HG03139 (cell line): ENCODE measurements around the gene ALG8.
"Not testable (repeated sequence)": the region's sequence is repeated elsewhere in the genome, so short reads cannot be mapped to it uniquely, and the experiment has no call there.

Experiments
- ATAC-seq: cut with Tn5 transposase; IDR thresholded peaks from one replicate; pipeline ENCODE4 v1.9.1; 2021; ENCODE audit not compliant: unreplicated experiment

ALG8 gene

DNA sequence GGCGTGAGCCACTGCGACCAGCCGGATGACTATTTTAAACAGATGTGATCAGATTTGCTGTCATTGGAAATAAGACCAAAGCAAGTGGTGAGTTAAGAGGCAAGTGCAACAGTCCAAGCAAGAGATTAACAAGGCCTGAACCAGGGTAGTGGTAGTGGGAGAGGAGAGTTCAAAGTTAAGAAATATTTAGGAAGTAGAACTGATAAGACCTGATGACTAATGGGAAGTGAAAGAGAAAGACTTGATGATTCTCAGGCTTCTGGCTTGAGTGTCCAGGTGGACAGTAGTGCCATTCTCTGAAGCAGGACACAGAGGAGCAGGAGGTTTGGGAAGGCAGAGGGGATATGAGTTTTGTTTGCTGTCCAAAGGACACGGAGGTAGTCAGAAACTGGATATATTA is 67.0 kb downstream of the ALG8 start:
- ATAC-seq = no peak

DNA sequence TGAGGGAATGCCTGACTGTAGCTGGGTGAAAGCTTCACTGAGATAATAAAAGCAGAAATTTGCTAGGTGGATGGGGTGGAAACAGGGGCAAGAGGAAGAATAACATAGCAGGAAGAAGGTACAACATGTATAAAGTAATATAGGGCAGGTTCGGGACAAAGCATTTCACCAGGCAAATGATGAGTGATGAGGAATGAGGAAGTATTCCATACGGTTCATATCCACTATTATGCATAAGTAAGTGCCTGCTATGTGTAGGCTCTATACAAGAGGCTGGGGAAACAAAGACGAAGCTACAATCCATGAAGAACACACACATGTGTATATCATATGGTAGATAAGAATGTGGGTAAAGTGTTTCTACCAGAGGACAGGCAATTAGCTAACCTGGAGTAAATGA is 67.7 kb downstream of the ALG8 start:
- ATAC-seq = no peak

DNA sequence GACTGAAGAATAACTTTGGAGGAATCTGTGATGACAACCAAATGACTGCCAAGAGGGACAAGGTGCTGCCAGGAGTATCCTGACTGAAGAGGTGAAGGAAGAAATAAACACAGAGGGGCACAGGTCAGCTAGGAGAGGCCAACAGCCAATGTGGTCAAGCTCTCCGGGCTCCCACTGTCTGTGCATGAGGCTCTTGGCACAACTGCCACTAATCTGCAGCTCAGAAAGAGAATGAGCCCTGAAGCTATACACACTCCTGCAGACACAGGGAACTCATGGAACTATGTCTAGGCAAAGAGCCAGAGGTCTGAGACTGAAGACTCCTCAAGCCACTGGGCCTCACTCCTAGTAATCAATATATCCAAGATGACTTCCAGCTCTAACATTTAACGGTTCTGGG is 68.8 kb downstream of the ALG8 start:
- no peak for ATAC-seq

DNA sequence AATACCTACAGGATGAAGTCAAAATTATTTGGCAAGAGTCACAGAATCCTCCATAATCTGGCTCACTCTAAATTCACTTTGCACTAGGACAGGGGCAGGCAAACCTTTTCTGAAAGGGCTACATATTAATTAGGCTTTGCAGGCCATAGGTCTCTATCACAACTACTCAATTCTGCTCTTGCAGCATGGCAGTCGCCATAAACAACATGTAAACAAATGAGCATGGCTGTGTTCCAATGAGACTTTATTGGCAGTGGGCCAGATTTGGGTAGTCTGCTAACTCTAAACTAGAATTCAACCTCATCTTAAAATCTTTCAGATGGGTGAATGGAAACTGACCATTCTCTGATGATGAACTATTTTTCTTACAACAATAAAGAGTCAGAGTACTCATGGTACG is 70.0 kb downstream of the ALG8 start:
- ATAC-seq = no peak

DNA sequence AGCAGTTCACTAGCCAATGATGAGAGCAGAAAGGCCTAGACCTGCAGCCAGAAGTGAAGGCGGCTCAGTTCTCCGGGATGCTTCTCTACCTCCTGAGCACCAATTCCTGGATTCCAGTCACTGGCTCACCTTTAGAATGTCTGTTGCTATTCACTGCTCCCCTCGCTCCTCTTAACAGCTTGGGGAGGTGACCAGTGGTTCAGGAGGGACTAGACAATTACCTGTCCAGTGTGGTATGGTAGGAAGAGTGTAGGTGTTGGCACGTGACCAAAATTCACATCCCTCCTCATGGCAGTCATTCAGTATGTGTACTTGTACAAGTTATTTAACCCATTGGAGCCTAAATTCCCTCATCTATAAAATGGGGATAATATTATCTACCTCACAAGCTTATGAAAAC is 71.7 kb downstream of the ALG8 start:
- no peak for ATAC-seq

DNA sequence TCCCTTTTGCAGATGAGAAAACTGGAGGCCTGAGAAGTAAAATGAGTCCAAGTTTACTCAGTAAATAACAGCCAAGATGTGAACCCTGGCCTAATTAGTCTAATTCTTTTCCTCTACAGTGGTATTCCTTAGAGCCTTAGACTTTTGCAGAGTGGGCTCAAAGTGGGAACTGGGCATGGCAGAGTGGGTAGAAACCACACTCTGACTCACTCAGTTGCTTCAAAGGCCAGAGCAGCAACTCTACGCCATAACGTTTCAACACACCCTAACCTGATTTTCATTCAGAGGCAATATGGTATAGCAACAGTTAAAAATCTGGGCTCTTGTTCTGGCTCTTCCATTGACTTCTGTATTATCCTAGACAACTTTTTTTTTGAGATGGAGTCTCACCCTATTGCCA is 73.0 kb downstream of the ALG8 start:
- no peak for ATAC-seq

DNA sequence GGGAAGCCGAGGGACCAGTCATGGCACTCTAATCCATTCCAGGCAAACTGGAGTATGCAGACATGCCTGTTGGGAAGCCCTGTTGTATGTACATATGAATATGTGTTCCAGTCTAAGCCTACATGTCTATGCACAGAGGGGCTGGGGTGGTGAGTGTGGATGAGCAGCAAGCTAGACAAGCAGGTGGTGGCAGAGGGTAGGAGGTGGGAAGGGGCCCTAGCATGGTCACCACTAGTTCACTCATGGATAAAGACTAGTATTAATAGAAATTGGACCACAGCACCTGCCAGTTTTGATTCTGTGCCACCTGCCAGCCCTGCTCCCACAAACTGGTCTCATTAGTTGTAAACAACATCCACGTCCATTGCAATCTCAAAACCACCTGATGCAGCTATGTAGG is 74.2 kb downstream of the ALG8 start:
- no peak for ATAC-seq

DNA sequence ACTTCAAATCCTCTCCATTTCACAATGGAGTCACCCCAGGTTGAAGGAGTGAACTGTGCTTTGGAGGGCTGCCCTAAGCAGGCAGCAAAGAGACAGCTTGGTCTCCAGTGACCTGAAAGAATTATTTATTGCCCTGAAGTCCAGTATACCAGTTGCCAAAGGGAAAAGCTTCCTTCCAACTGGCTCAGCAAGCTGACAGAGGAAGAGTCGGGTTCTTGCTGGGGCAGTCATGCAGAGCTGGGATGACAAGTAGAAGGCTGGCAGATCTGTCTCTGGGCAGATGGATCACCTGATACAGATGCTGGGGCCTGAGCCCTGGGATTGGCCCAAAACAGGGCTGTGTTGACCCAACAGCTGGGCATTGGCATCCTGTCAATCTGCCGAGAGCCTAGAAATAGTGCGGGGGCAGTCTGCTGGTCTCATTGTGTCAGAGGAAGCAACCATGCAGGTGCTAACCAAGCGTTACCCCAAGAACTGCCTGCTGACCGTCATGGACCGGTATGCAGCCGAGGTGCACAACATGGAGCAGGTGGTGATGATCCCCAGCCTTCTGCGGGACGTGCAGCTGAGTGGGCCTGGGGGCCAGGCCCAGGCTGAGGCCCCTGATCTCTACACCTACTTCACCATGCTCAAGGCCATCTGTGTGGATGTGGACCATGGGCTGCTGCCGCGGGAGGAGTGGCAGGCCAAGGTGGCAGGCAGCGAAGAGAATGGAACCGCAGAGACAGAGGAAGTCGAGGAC is 75.8 kb downstream of the ALG8 start, which contains the start of gene THRSP:
THRSP (plus strand) TSS at position 422 of the 742 bp plus-strand sequence; CDS start at position 443, 21 bp downstream.
- no peak for ATAC-seq

DNA sequence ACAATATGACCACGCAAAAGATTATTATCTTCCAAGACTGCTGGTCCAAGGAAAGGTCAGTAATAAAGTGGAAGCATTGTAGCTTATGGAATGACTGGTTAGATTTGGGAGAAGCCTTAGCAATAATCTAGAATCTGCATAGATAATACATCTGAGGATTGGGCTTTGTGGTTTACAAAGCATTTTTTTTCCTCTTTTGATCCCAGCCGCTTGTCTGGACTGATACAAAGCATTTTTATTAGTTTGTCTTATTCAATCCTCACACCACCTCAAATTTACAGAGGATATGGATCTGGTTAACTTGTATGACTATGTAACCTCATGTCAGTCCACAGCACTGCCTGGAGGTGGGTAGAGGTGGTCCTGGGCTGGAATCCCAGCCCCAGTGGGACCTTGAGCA is 76.8 kb downstream of the ALG8 start:
- no peak for ATAC-seq

DNA sequence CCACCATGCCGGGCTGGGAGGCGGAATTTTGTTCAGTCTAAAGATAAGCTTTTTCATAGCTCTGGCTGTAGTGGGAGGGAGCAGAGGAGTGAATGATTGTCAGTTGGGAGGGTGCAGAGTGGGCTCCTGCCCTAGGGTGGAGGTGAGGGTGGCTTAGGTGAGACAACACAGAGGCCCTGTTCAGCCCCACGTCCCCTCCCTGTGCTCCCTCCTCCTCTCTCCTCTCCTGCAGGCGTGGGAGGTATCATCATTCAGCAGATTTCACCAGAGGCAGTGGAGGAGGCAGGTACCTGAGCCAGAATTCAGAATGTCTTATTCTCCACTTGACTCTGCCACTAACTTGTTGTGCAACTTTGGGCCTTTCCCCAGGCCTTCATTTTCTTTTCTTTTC is 77.5 kb downstream of the ALG8 start:
- ATAC-seq = no peak

DNA sequence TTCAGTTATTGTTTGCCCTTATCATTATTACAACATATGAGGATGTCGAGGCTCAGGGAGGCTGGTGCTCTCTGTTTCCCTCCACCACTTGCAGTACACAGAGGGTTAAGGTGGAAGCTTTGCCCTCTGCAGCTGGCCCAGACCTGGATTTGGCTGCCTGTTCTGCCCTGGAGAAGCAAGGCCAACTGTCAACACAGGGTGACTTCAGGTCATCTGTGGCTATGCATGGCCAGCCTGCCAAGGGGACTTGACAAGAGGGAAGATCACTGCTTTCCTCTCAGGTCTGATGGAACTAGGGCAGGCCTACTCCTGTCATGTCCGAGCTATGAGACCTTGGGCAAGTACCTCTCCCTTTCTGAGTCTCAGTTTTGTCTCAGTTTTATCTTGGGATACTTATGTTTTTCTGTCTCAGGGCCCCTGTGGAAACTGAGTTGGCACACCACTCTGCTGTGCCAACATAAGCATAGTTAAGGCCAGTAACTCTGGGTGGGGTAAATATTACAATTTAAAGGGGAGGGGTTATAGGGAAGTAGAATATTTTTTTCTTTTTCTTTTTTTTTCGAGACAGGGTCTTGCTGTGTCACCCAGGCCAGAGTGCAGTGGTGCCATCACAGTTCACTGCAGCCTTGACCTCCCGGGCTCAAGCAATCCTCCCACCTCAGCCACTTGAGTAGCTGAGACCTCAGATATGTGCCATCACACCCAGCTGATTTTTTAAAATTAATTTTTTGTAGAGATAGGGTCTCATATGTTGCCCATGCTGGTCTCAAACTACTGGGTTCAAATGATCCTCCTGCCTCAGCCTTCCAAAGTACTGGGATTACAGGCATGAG is 78.1 kb downstream of the ALG8 start:
- ATAC-seq = no peak

DNA sequence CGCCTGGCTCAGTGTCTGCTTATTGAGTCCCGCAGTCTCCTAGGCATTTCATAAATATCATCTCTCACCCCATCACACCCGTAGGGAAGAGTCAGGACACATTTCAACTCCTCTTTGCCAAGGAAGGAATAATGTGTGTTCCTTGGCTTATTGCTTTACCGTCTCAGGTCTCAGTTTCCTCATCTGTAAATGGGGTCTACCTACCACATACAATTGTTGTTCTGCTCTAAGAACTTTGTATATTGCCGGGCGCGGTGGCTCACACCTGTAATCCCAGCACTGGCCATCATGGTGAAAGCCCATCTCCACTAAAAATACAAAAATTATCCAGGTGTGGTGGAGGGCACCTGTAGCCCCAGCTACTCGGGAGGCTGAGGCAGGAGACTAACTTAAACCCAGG is 78.9 kb downstream of the ALG8 start:
- no peak for ATAC-seq

DNA sequence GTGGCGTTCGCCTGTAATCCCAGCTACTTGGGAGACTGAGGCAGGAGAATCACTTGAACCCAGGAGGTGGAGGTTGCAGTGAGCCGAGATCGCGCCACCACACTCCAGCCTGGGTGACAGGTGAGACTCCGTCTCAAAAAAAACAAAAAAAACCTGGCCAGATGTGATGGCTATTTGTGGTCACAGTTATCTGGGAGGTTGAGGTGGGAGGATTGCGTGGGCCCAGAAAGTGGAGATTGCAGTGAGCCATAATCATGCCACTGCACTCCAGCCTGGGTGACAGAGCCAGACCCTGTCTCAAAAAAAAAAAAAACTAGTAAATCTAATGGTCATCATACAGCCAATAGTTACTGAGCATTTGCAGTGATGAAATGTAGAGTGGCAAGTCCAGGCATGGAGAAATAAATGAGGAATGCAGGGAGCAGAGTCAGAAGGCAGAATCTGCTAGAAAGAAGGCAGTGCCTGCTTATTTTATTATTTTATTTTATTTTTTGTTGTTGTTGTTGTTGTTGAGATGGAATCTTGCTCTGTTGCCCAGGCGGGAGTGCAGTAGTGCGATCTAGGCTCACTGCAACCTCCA is 79.6 kb downstream of the ALG8 start:
- not testable (repeated sequence) for ATAC-seq

DNA sequence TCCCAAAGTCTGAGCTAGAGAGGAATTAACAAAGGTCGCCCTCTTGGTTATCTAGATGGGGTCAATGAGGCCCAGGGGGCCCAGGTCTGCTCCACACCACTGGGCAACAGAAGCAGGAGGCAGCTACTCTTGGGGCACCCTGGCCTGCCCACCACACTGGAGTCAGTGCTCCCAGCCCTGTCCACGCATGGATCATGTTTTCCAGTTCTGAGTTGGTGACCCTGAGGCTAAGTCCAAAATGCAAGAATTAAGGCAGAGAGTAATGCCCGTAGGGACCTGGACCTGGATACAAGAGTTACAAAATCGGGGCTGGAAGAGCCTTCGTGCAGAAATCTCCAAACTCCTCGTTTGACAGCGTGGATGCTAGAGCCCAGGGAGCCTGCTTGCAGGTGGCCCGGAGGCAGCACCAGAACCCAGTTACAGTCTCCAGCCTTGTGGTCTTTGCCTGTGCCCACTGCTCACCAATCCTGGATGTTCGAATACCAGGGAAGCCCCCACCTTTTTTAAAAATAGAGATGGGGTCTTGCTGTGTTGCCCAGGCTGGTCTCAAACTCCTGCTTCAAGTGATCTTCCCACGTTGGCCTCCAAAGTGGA is 81.9 kb downstream of the ALG8 start:
- ATAC-seq = no peak

DNA sequence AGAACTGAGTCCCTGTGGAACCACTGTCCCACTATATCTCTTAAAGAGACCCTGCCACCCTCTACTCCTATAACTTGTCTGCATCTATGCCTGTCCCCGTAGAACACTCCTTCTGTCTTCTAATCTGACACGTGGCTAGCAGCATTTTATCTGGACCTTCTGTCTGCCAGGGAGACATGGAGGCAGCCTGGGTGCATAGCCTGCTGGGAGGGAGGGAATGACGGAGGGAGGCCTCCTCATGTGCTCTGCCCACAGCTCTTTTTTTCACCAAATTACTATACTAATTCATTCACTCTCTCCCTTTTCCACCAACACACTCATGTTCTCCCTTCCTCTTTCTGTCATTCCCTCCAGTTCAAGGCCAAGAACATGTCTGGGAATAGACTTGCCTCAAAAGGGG is 83.3 kb downstream of the ALG8 start:
- no peak for ATAC-seq

DNA sequence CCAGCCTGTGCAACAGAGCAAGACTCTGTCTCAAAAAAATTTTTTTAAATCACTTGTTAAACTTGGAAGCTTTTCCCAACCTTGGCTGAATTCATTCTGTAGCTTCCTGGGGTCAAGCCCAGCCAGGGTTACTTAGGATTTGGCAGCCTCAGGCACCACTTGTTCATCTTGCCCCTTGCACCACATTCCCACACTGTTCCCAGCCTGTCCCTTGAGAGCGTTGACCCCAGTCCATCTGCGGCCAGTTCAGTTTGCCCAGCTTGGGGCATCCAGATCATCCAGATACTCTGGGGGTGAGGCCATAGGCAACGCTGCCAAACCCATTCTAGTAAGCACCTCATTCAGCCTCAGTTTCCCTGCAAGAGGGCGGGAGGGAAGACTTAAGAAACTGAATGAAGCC is 84.5 kb downstream of the ALG8 start:
- ATAC-seq = no peak

DNA sequence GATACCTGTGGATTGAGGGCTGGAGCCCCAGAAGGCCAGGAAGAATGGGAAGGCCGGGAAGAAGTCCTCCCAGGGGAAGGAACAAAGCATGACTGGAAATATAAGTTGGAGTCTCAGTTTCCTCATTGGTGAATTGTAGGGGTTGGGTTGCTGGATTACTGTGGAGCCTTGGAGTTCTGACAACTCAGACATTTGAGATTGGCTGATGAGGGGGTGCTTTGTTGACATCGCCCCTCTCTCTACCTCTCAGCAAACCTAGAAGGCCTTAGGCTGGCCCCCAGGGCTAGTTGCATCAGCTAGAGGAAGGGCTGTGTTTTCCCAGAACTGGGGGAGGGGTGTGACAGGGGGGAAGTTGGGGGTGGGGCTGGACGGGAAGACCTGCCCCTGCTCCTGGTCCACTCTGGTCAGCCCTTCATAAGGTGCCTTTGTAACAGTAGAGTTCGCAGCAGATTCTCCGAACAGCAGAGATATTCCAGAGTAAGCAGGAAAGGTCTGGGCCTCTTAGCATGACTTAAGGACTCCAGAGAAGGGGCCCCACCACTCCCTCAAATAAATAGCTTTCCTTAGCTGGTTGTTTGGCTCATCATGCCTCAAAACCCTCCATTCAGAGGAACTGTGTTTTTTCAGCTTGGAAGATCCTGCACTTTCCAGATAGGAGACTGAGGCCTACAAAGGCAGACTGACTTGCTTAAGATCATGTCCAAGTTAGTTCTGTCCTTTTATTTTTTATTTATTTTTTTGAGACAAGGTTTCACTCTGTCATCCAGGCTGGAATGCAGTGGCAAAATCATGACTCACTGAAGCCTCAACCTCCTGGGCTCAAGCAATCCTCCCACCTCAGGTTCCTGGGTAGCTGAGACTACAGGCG is 88.2 kb downstream of the ALG8 start:
- ATAC-seq = no peak
